ENCODE measurements around the gene CARD14. TPM values are rescaled to one million over a fixed set of nuclear protein-coding genes. Genes with fewer than 3 reads are reported as not detected.
"Not testable (repeated sequence)": the region's sequence is repeated elsewhere in the genome, so short reads cannot be mapped to it uniquely, and the experiment has no call there.

The CARD14 gene
- total RNA-seq, 1 donor from 2014 or later, result 1.7 TPM

GRCh38 chr17:80243526-80244433 lies 74.0 kb downstream of the CARD14 start:
- Mint-ChIP-seq H3K36me3 (ENCODE audit: low read depth) (peaks cover 8% of the 10 kb centered on the region), H3K27me3 (ENCODE audit: low read depth) (no peaks in the 10 kb centered on the region), H3K27ac (ENCODE audit: unreplicated experiment) (no peak overlapping the region), H3K4me3 (no peak overlapping the region), H3K9me3 (no peaks in the 10 kb centered on the region), H3K4me1 (no peaks in the 10 kb centered on the region)
- no peak for DNase-seq (ENCODE audit: low read depth, low spot score)
- no peak for TF ChIP-seq CTCF (conservative IDR thresholded peaks at IDR 0.05)

- H3K9me3 Mint-ChIP-seq; H3K27me3 Mint-ChIP-seq (ENCODE audit: low read depth); DNase-seq (ENCODE audit: low read depth, low spot score); H3K36me3 Mint-ChIP-seq (ENCODE audit: low read depth); H3K4me3 Mint-ChIP-seq; H3K4me1 Mint-ChIP-seq: not testable (repeated sequence)
- peak overlapping the region; percentile 43 for H3K27ac Mint-ChIP-seq (ENCODE audit: unreplicated experiment)
These were observed 74.6 kb downstream of the CARD14 start for GRCh38 chr17:80244448-80244847.

GRCh38 chr17:80244871-80245509 lies 75.2 kb downstream of the CARD14 start:
- H3K9me3 Mint-ChIP-seq, result no peaks in the 10 kb centered on the region
- H3K27ac Mint-ChIP-seq (ENCODE audit: unreplicated experiment), result peak overlapping the region; percentile 81
- no peak overlapping the region for H3K4me3 Mint-ChIP-seq
- no peaks in the 10 kb centered on the region for H3K4me1 Mint-ChIP-seq
- no peaks in the 10 kb centered on the region for H3K27me3 Mint-ChIP-seq (ENCODE audit: low read depth)
- no peak for DNase-seq (ENCODE audit: low read depth, low spot score)
- peaks cover 8% of the 10 kb centered on the region for H3K36me3 Mint-ChIP-seq (ENCODE audit: low read depth)
- no peak for TF ChIP-seq CTCF (conservative IDR thresholded peaks at IDR 0.05)

- no peaks in the 10 kb centered on the region for H3K4me1 Mint-ChIP-seq
- H3K27me3 Mint-ChIP-seq (ENCODE audit: low read depth), result no peaks in the 10 kb centered on the region
- no peak for DNase-seq (ENCODE audit: low read depth, low spot score)
- H3K9me3 Mint-ChIP-seq, result no peaks in the 10 kb centered on the region
- H3K27ac Mint-ChIP-seq (ENCODE audit: unreplicated experiment), result peak overlapping the region; percentile 81
- no peak for TF ChIP-seq CTCF (conservative IDR thresholded peaks at IDR 0.05)
- no peak overlapping the region for H3K4me3 Mint-ChIP-seq
- H3K36me3 Mint-ChIP-seq (ENCODE audit: low read depth), result peaks cover 8% of the 10 kb centered on the region
These were observed 75.9 kb downstream of the CARD14 start for GRCh38 chr17:80245566-80246265.

- no peak for DNase-seq (ENCODE audit: low read depth, low spot score)
- no peaks in the 10 kb centered on the region for H3K9me3 Mint-ChIP-seq
- peak overlapping the region; percentile 50 for H3K27ac Mint-ChIP-seq (ENCODE audit: unreplicated experiment)
- H3K4me3 Mint-ChIP-seq, result no peak overlapping the region
- H3K4me1 Mint-ChIP-seq, result no peaks in the 10 kb centered on the region
- TF ChIP-seq CTCF (conservative IDR thresholded peaks at IDR 0.05), result no peak
- H3K27me3 Mint-ChIP-seq (ENCODE audit: low read depth), result no peaks in the 10 kb centered on the region
- peaks cover 8% of the 10 kb centered on the region for H3K36me3 Mint-ChIP-seq (ENCODE audit: low read depth)
These were observed 76.4 kb downstream of the CARD14 start for GRCh38 chr17:80246266-80246681.
